Aorta (tissue), 5 donors: ENCODE measurements around the gene DVL1. TPM values are rescaled to one million over a fixed set of nuclear protein-coding genes. Genes with fewer than 3 reads are reported as not detected.

Experiments used
- ATAC-seq: fragments of 200-7000 bp; cut with Tn5 transposase; one replicate; pipeline ENCODE4 v1.9.1; 2022; ENCODE audit warnings: moderate library complexity; ENCODE audit not compliant: low FRiP score
- DNase-seq, 2 donors: peaks; one replicate each; pipeline ENCODE4 v3.0.0-alpha.2; 2020
- H3K27ac ChIP-seq, 2 donors: one replicate each; pipeline ENCODE4 v1.5.1; 2013; ENCODE audit warnings: low read length in 2 of 2, mild to moderate bottlenecking in 2 of 2, moderate library complexity in 2 of 2, control low read depth in 1 of 2, inconsistent platforms in 1 of 2, low read depth in 1 of 2
- H3K27me3 ChIP-seq, 2 donors: one replicate each; pipeline ENCODE4 v1.6.1; 2013; ENCODE audit warnings: control low read depth in 1 of 2, low read length in 1 of 2, mild to moderate bottlenecking in 1 of 2, moderate library complexity in 1 of 2; ENCODE audit not compliant: insufficient read depth in 2 of 2, control insufficient read depth in 1 of 2
- H3K36me3 ChIP-seq, 2 donors: one replicate each; pipeline ENCODE4 v1.6.1; 2013; ENCODE audit warnings: control low read depth in 1 of 2, low read length in 1 of 2, mild to moderate bottlenecking in 1 of 2; ENCODE audit not compliant: insufficient read depth in 2 of 2, control insufficient read depth in 1 of 2
- H3K4me1 ChIP-seq, 2 donors: one replicate each; pipeline ENCODE4 v1.6.1; 2013; ENCODE audit warnings: low read length in 2 of 2, control low read depth in 1 of 2, mild to moderate bottlenecking in 1 of 2, moderate library complexity in 1 of 2; ENCODE audit not compliant: insufficient read depth in 2 of 2, control insufficient read depth in 1 of 2
- H3K4me3 ChIP-seq, 2 donors: one replicate each; pipeline ENCODE4 v1.5.1; 2013; ENCODE audit warnings: low read length in 2 of 2, control low read depth in 1 of 2, mild to moderate bottlenecking in 1 of 2
- H3K9me3 ChIP-seq: one replicate; pipeline ENCODE4 v1.6.1; 2013; ENCODE audit warnings: mild to moderate bottlenecking, low read length; ENCODE audit not compliant: control insufficient read depth
- WGBS, 2 donors: extraction: QIAGEN DNeasy Blood & Tissue Kit; methylation state at CpG; one replicate each; pipeline ENCODE4 v1.1.7; 2013; 5-methylcytosine and 5-hydroxymethylcytosine counted together
- intact Hi-C, 2 donors: fragments of 100-400 bp; cut with DNase I; formaldehyde crosslinking; loops; one replicate each; pipeline versions ENCODE4 v1.14.2 to v1.15.0; 2022
- polyA plus RNA-seq, 2 donors: library from polyadenylated mRNA; stranded (reverse); fragments of 200-250 nt; gene quantifications; one replicate each; pipeline ENCODE4 v1.2.3, GENCODE V29; 2013
- total RNA-seq, 2 donors: library from RNA; stranded (reverse); fragmentation: NEBNext Ultra II Directional; extraction: Animal tissue kit (Norgen Biotek cat#: 25700); gene quantifications; one replicate each; pipeline ENCODE4 v1.2.1, GENCODE V29; 2021
- donor health status: healthy with polysubstance abuse.
- donor health status: Bipolar disorder and iron deficiency.
- donor health status: DM: no; HTN: no; CAD: no.
- donor health status: DM: no; HTN: no; CAD: no.
- donor health status: DM: yes; HTN: yes; CAD: no.

The DVL1 gene
- total and polyA plus RNA-seq, 4 donors = 21.2 to 71.9 (median 51.2) TPM

GRCh38 chr1:1354271-1355247 is 5.3 kb upstream of the DVL1 start:
- ATAC-seq (no peak), DNase-seq (no peak)
- H3K4me1 ChIP-seq = no peaks in the 10 kb centered on the region
- no peaks in the 10 kb centered on the region for H3K27me3 ChIP-seq
- H3K27ac ChIP-seq = no peak overlapping the region
- intact Hi-C loops = no loop called here
- H3K36me3 ChIP-seq = no peaks in the 10 kb centered on the region
- WGBS, 2 donors = 60 to 61% methylated on average over 98 to 116 of the region's 116 CpGs
- no peak overlapping the region for H3K4me3 ChIP-seq
- no peaks in the 10 kb centered on the region for H3K9me3 ChIP-seq

DNA sequence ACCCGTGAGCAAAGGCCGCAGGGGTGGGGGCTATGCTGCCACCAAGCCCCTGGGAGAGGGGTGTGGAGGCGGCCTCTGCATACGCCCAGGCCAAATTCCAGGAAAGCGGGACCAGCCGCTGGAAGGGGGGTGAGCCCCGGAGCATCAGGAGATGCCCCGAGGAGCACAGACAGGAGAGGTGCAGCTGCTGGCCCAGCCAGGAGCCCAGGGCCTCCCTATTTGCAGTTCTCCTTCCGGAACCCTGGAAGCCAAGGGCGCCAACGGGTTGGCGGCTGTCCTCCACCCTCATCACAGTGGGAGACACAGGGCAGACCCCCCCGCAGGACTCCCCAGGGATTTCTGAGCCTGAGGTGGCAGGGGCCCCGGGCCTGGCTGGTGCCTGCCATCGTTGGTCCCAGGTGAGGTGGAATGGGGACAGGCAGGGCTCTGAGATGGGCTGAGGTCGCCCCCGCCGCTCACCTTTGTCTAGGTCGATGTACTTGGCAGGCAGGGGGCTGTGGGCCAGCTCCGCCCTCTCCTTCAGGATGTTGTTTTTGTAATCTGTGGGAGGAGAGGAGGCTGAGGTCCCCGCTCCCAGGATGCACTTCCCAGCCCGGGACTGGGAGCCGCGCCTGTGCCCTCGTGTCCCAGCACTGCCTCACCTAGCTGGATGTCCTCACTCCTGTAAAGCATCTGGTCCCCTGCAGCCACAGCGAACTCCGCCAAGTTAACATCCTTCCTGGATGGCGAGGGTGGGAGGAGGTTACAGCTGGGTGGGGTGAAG is 4.4 kb upstream of the DVL1 start:
- Histone ChIP-seq H3K9me3 (no peaks in the 10 kb centered on the region), H3K27ac (no peak overlapping the region), H3K4me3 (no peak overlapping the region), H3K4me1 (no peaks in the 10 kb centered on the region), H3K27me3 (no peaks in the 10 kb centered on the region), H3K36me3 (no peaks in the 10 kb centered on the region)
- intact Hi-C loops = no loop called here
- DNase-seq (no peak), ATAC-seq (no peak)
- WGBS, 2 donors = 67 to 68% methylated on average over 28 of the region's 28 CpGs

- H3K36me3 ChIP-seq = no peaks in the 10 kb centered on the region
- ATAC-seq (no peak), DNase-seq (no peak)
- H3K4me1 ChIP-seq = no peaks in the 10 kb centered on the region
- no peaks in the 10 kb centered on the region for H3K9me3 ChIP-seq
- no peak overlapping the region for H3K4me3 ChIP-seq
- WGBS, 2 donors = 28 to 29% methylated on average over 3 to 5 of the region's 5 CpGs
- intact Hi-C loops = no loop called here
- no peaks in the 10 kb centered on the region for H3K27me3 ChIP-seq
- no peak overlapping the region for H3K27ac ChIP-seq
Observed at GRCh38 chr1:1352786-1353388, 3.7 kb upstream of the DVL1 start.

DNA sequence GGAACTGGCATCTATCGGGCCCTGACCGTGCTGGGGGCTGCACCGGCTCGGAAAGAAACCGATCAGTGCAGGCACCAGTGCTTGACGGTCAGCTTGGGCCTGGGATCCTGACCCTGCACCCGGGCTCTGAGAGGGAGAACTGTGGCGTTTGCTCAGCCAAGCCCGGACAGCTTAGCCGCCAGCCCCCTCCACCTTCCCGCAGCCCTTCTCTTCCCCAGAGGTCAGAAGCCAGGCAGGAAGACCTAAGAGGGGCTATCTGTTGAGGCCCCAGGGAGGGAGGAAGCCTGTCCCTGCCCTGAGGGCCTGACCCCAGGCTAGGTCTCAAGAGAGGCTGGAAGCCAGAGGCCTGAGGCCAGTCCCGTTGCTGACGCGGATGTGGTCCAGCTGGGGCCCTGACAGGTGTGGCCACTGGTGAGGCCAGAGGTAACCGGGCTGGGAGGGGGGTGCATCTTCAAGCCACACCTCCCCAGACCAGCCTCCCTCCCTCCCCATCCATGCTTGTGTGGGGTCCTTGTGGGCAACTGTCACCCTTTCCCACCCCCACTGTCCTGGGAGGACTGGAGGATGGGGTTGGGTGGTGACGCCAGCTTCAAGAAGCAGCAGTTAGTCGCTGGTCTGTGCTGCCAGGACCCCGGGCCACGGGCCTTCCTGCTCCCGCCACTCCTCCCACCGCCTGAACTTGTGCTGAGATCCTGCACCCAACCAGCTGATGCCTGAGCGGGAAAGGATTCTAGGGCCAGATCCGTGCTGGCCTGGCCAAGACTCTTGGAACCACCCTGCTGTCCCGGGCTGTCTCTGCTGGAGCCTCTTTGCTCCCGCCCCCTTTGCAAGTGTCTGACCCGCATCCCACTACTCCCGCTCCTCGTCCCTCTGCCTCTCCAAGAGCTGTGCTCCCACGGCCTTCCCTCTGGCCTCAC is 2.6 kb upstream of the DVL1 start:
- DNase-seq (no peak), ATAC-seq (peak; percentile 62)
- intact Hi-C loops = no loop called here
- Histone ChIP-seq H3K27ac (no peak overlapping the region), H3K27me3 (no peaks in the 10 kb centered on the region), H3K4me3 (no peak overlapping the region), H3K36me3 (no peaks in the 10 kb centered on the region), H3K4me1 (no peaks in the 10 kb centered on the region), H3K9me3 (no peaks in the 10 kb centered on the region)
- 38 to 40% methylated on average over 29 of the region's 29 CpGs for WGBS, 2 donors

DNA sequence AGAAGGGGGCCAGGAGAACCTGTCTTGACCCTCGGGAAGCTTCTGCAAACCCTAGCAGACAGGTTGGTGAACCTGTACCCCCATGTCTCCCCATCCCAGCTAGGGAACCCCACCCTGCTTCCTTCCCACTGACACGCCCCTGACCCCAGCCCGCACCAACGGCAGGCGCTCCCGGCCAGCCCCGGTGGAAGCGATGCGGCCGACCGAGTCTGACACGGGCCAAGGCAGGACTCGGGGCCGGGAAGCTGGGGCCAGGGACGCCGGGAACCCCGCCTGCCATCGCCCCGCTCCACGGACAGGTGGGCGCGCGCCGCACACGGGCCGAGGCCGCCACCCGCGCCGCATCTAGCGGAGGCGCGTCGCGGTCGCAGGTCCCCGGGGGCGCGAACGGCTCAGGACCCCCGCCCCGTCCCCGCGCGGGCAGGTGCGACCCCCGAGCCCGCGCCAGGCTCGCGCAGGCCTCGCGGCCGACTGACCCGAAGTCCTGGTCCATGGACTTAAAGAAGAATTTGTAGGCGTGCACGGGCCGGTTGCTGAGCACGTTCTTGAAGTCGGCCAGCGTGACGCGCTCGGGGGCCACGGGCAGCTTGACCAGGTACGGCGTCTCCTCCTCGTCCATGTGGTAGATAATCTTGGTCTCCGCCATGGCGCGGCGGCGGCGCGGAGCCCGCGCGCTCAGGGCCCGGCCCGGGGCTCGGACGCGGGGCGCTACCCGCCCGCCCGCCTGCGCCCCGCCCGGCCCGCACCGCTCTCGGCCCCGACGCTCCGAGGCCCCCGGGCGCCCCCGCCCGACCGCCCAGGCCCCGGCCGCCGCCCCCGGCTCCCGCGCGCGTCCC is 580 bp downstream of the DVL1 start:
- WGBS, 2 donors = 0 to 1% methylated on average over 61 to 109 of the region's 109 CpGs
- ATAC-seq (no peak), DNase-seq (no peak)
- Histone ChIP-seq H3K27ac (no peak overlapping the region), H3K36me3 (no peaks in the 10 kb centered on the region), H3K27me3 (no peaks in the 10 kb centered on the region), H3K4me3 (peak overlapping the region; percentile 82 to 85), H3K9me3 (no peaks in the 10 kb centered on the region), H3K4me1 (no peaks in the 10 kb centered on the region)
- intact Hi-C loops = loop anchor here (1.0 to 2.0 kb wide), 2 partner anchors 24 kb away; no protein-coding TSS in a partner anchor

DNA sequence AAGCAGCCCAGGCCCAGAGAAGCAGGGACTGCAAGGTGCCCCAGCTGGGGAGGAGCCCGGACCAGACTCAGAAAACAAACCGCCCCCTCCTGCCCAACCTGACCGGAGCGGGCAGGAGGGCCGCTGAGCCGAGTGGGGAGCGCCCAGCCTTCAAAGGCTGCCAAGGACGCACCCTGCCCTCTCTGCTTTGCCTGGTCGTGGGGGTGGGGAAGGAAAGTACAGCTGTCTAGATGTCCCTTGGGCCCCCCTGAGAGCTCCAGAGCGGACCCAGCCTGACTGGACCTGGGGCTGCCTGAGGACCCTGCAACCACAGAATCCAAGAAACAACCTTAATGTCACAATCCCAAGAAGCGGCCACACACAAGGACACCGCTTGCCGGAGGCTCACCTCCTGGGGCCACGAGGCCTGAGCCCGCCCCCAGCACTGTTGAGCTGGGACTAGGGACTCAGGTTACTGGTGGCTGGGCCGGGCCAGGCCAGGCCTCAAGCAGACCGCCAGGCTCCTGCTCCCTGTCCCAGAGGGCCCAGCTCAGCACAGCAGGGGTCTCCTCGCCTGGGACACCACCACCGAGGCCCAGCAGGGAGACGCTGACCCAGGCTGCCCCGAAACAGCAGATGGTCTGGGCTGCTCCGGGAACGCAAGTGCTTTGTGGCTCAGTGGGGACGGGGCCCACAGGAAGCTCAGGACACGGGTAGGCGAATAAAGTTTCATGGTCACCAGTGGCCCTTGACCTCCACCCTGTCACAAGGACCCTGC is 1.4 kb downstream of the DVL1 start:
- DNase-seq (no peak), ATAC-seq (no peak)
- intact Hi-C loops = loop anchor here in 1 of 2 donors (2.0 kb wide), 1 partner anchor 25 kb away; no protein-coding TSS in a partner anchor
- Histone ChIP-seq H3K4me1 (no peaks in the 10 kb centered on the region), H3K9me3 (no peaks in the 10 kb centered on the region), H3K27ac (no peak overlapping the region), H3K36me3 (no peaks in the 10 kb centered on the region), H3K27me3 (no peaks in the 10 kb centered on the region), H3K4me3 (peak overlapping the region; percentile 82 to 85)
- 11 to 13% methylated on average over 26 of the region's 26 CpGs for WGBS, 2 donors

- no peaks in the 10 kb centered on the region for H3K4me1 ChIP-seq
- no peaks in the 10 kb centered on the region for H3K27me3 ChIP-seq
- no peaks in the 10 kb centered on the region for H3K9me3 ChIP-seq
- 78 to 82% methylated on average over 10 of the region's 10 CpGs for WGBS, 2 donors
- ATAC-seq (no peak), DNase-seq (no peak)
- H3K36me3 ChIP-seq = no peaks in the 10 kb centered on the region
- no peak overlapping the region for H3K4me3 ChIP-seq
- no peak overlapping the region for H3K27ac ChIP-seq
- intact Hi-C loops = no loop called here
Observed at GRCh38 chr1:1347026-1347595, 2.1 kb downstream of the DVL1 start.
